LHCN-M2 (cell line): ENCODE data around the gene ZNF775. TPM values are rescaled to one million over a fixed set of nuclear protein-coding genes. Genes with fewer than 3 reads are reported as not detected.
A peak's percentile ranks its signal among the peaks of the same experiment; 100 is the strongest.
"Not testable (repeated sequence)": the region's sequence is repeated elsewhere in the genome, so short reads cannot be mapped to it uniquely, and the experiment has no call there.

Source experiments
- DNase-seq: peaks from one replicate; pipeline ENCODE4 v3.0.0-alpha.2; 2012; ENCODE audit warnings: low read depth
- total RNA-seq: library from RNA; depleted of rRNA; stranded (reverse); fragments of >200 nt; gene quantifications from 2 replicates; pipeline ENCODE4 v1.2.3, GENCODE V29; 2014

ZNF775 gene
- total RNA-seq, 1 experiment from 2014 or later = 15.1 TPM

GRCh38 chr7:150382123-150382843, 3.2 kb downstream of the ZNF775 start:
- DNase-seq = no peak

- DNase-seq = no peak
These were observed 3.7 kb downstream of the ZNF775 start for GRCh38 chr7:150382844-150383225.

GRCh38 chr7:150383710-150384397, 4.7 kb downstream of the ZNF775 start:
- DNase-seq = peak; percentile 34

- DNase-seq = no peak
These were observed 5.5 kb downstream of the ZNF775 start for GRCh38 chr7:150384406-150385301.

- DNase-seq = no peak
These were observed 6.2 kb downstream of the ZNF775 start for GRCh38 chr7:150385302-150385723.

- not testable (repeated sequence) for DNase-seq
These were observed 6.8 kb downstream of the ZNF775 start for GRCh38 chr7:150385884-150386283.

GRCh38 chr7:150388306-150388705, 9.2 kb downstream of the ZNF775 start:
- DNase-seq = no peak

GRCh38 chr7:150388709-150389531, 9.8 kb downstream of the ZNF775 start:
- peak; percentile 75 for DNase-seq

GRCh38 chr7:150389532-150389816, 10.3 kb downstream of the ZNF775 start:
- no peak for DNase-seq

GRCh38 chr7:150390205-150390604, 11.1 kb downstream of the ZNF775 start:
- peak; percentile 18 for DNase-seq

- no peak for DNase-seq
These were observed 14.2 kb downstream of the ZNF775 start for GRCh38 chr7:150393325-150393724.

GRCh38 chr7:150396426-150396825, 17.3 kb downstream of the ZNF775 start:
- no peak for DNase-seq

- DNase-seq = no peak
These were observed 17.7 kb downstream of the ZNF775 start for GRCh38 chr7:150396851-150397260.

GRCh38 chr7:150397346-150398107, 18.4 kb downstream of the ZNF775 start:
- DNase-seq = no peak

GRCh38 chr7:150398108-150398964, 19.2 kb downstream of the ZNF775 start:
- DNase-seq = no peak

- DNase-seq = no peak
These were observed 19.8 kb downstream of the ZNF775 start for GRCh38 chr7:150398965-150399320.

GRCh38 chr7:150399421-150400007, 20.4 kb downstream of the ZNF775 start:
- no peak for DNase-seq

- DNase-seq = peak; percentile 53
These were observed 21.1 kb downstream of the ZNF775 start for GRCh38 chr7:150400008-150400787.
